GM21528 (cell line): ENCODE results near the gene SF3A1.
"Not testable (repeated sequence)": the region's sequence is repeated elsewhere in the genome, so short reads cannot be mapped to it uniquely, and the experiment has no call there.

ENCODE experiments used
- ATAC-seq: cut with Tn5 transposase; IDR thresholded peaks from one replicate; pipeline ENCODE4 v1.9.1; 2021; ENCODE audit warnings: mild to moderate bottlenecking, moderate library complexity; ENCODE audit not compliant: unreplicated experiment, low FRiP score

SF3A1 gene

GRCh38 chr22:30356449-30357235 is at the start of gene SF3A1, which contains the start of gene CCDC157:
TSS of gene SF3A1 (minus strand) at chr22:30356894. CDS start at chr22:30356792, 102 bp downstream.
TSS of gene CCDC157 (plus strand) at chr22:30357007. CDS start at chr22:30366001, 8,994 bp downstream.
- peak; percentile 87 for ATAC-seq

- ATAC-seq = no peak
Measured at GRCh38 chr22:30406400-30406799, 49.7 kb upstream of the SF3A1 start.

GRCh38 chr22:30405731-30406130 is 49.0 kb upstream of the SF3A1 start:
- no peak for ATAC-seq

- no peak for ATAC-seq
Measured at GRCh38 chr22:30404307-30404706, 47.6 kb upstream of the SF3A1 start.

GRCh38 chr22:30402766-30403104 is 46.0 kb upstream of the SF3A1 start:
- not testable (repeated sequence) for ATAC-seq

GRCh38 chr22:30402028-30402765 is 45.5 kb upstream of the SF3A1 start:
- ATAC-seq = no peak

- not testable (repeated sequence) for ATAC-seq
Measured at GRCh38 chr22:30401024-30401423, 44.3 kb upstream of the SF3A1 start.

- ATAC-seq = no peak
Measured at GRCh38 chr22:30400159-30400558, 43.5 kb upstream of the SF3A1 start.

GRCh38 chr22:30399718-30400117 is 43.0 kb upstream of the SF3A1 start:
- no peak for ATAC-seq

GRCh38 chr22:30398685-30399680 is 42.3 kb upstream of the SF3A1 start:
- no peak for ATAC-seq

GRCh38 chr22:30397656-30398635 is 41.3 kb upstream of the SF3A1 start:
- no peak for ATAC-seq

- no peak for ATAC-seq
Measured at GRCh38 chr22:30396871-30397655, 40.4 kb upstream of the SF3A1 start, which contains the start of gene SEC14L2. TSS of gene SEC14L2 (plus strand) at chr22:30397018. CDS start at chr22:30397117, 99 bp downstream.

- no peak for ATAC-seq
Measured at GRCh38 chr22:30393885-30394284, 37.2 kb upstream of the SF3A1 start.

- ATAC-seq = no peak
Measured at GRCh38 chr22:30393322-30393680, 36.6 kb upstream of the SF3A1 start.

- no peak for ATAC-seq
Measured at GRCh38 chr22:30392661-30393321, 36.1 kb upstream of the SF3A1 start.

GRCh38 chr22:30390974-30391691 is 34.4 kb upstream of the SF3A1 start:
- no peak for ATAC-seq
